Measurements from ENCODE around the gene MACF1. TPM values are rescaled to one million over a fixed set of nuclear protein-coding genes. Genes with fewer than 3 reads are reported as not detected.
"Not testable (repeated sequence)": the region's sequence is repeated elsewhere in the genome, so short reads cannot be mapped to it uniquely, and the experiment has no call there.

The MACF1 gene
- total RNA-seq, 1 experiment from 2014 or later: 113 TPM

- peak; percentile 79 for DNase-seq (ENCODE audit: low read depth)
Observed at GRCh38 chr1:39177706-39178105, 26.8 kb upstream of the MACF1 start.

GRCh38 chr1:39178541-39179431 is 25.7 kb upstream of the MACF1 start:
- DNase-seq (ENCODE audit: low read depth): peak; percentile 96

- DNase-seq (ENCODE audit: low read depth): no peak
Observed at GRCh38 chr1:39181311-39181710, 23.2 kb upstream of the MACF1 start.

- DNase-seq (ENCODE audit: low read depth): no peak
Observed at GRCh38 chr1:39182804-39183203, 21.7 kb upstream of the MACF1 start.

GRCh38 chr1:39183503-39184353 is 20.8 kb upstream of the MACF1 start:
- DNase-seq (ENCODE audit: low read depth): peak; percentile 99

GRCh38 chr1:39184354-39184818 is 20.1 kb upstream of the MACF1 start:
- DNase-seq (ENCODE audit: low read depth): no peak

GRCh38 chr1:39187275-39188046 is 17.0 kb upstream of the MACF1 start:
- DNase-seq (ENCODE audit: low read depth): no peak

GRCh38 chr1:39189592-39190041 is 14.9 kb upstream of the MACF1 start:
- DNase-seq (ENCODE audit: low read depth): peak; percentile 76

- no peak for DNase-seq (ENCODE audit: low read depth)
Observed at GRCh38 chr1:39190096-39190495, 14.4 kb upstream of the MACF1 start.

- peak; percentile 55 for DNase-seq (ENCODE audit: low read depth)
Observed at GRCh38 chr1:39194398-39195051, 10.0 kb upstream of the MACF1 start.

- peak; percentile 84 for DNase-seq (ENCODE audit: low read depth)
Observed at GRCh38 chr1:39195166-39196111, 9.1 kb upstream of the MACF1 start.

GRCh38 chr1:39196244-39197215 is 8.0 kb upstream of the MACF1 start:
- DNase-seq (ENCODE audit: low read depth): peak; percentile 92

- no peak for DNase-seq (ENCODE audit: low read depth)
Observed at GRCh38 chr1:39199593-39199992, 4.9 kb upstream of the MACF1 start.

GRCh38 chr1:39205102-39205780 is 746 bp downstream of the MACF1 start:
- DNase-seq (ENCODE audit: low read depth): peak; percentile 97

GRCh38 chr1:39205781-39206464 is 1.4 kb downstream of the MACF1 start:
- DNase-seq (ENCODE audit: low read depth): no peak

GRCh38 chr1:39208360-39208759 is 3.9 kb downstream of the MACF1 start:
- DNase-seq (ENCODE audit: low read depth): not testable (repeated sequence)

- DNase-seq (ENCODE audit: low read depth): no peak
Observed at GRCh38 chr1:39210649-39211048, 6.2 kb downstream of the MACF1 start.

- DNase-seq (ENCODE audit: low read depth): no peak
Observed at GRCh38 chr1:39212499-39212898, 8.0 kb downstream of the MACF1 start.
